B cell (primary cell): ENCODE measurements around the gene CACNA1D. TPM values are rescaled to one million over a fixed set of nuclear protein-coding genes. Genes with fewer than 3 reads are reported as not detected.

Experiments used
- ATAC-seq: fragments of 200-7000 bp; cut with Tn5 transposase; one replicate; pipeline ENCODE4 v1.10.0; 2021; ENCODE audit warnings: low read depth, mild to moderate bottlenecking, moderate number of reproducible peaks, moderate library complexity
- CTCF ChIA-PET: fragments of 350-600 bp; sonication (Branson Sonifier 250); formaldehyde crosslinking; loops from one replicate; lab custom pipeline; 2021; ENCODE audit warnings: antibody characterized with exemption, inconsistent platforms; lab: Charles Lee
- POLR2A ChIA-PET: fragments of 350-600 bp; sonication (Branson Sonifier 250); formaldehyde crosslinking; loops from one replicate; lab custom pipeline; 2021; ENCODE audit warnings: antibody characterized with exemption; lab: Charles Lee
- DNase-seq: peaks from one replicate; pipeline ENCODE4 v3.0.0; 2013
- H2AFZ ChIP-seq: 2 replicates; pipeline ENCODE4 v1.6.1; 2012; ENCODE audit warnings: mild to moderate bottlenecking, low read depth, low read length; ENCODE audit not compliant: insufficient read depth, poor library complexity, severe bottlenecking
- H3K27ac ChIP-seq, 2 donors: 1 replicate in 1 of 2; 2 replicates in 1 of 2; pipeline ENCODE4 v1.5.1; 2012 to 2013; ENCODE audit warnings: low read length in 2 of 2, mild to moderate bottlenecking in 2 of 2, moderate library complexity in 1 of 2
- H3K27me3 ChIP-seq, 4 experiments: fragments of 200-600 bp in 1 of 4; sonication (generic) in 1 of 4; replicated peaks in 1 of 4; 1 replicate in 2 of 4; 2 replicates in 2 of 4; pipeline versions ENCODE4 v1.6.1 to v1.7.0; 2013 to 2016; ENCODE audit warnings: low read length in 3 of 4, mild to moderate bottlenecking in 2 of 4, mixed read lengths in 1 of 4, moderate library complexity in 1 of 4; ENCODE audit not compliant: insufficient read depth in 4 of 4, control insufficient read depth in 3 of 4; ENCODE audit errors: control extremely low read depth in 1 of 4
- H3K36me3 ChIP-seq, 2 experiments: replicated peaks in 1 of 2; 1 replicate in 1 of 2; 2 replicates in 1 of 2; pipeline versions ENCODE4 v1.6.1 to v1.7.1; 2013; ENCODE audit warnings: low read length in 1 of 2; ENCODE audit not compliant: insufficient read depth in 2 of 2, control insufficient read depth in 1 of 2; ENCODE audit errors: control extremely low read depth in 1 of 2, extremely low read depth in 1 of 2
- H3K4me1 ChIP-seq, 2 donors: fragments of 200-600 bp in 1 of 2; sonication (generic) in 1 of 2; 1 replicate in 1 of 2; 2 replicates in 1 of 2; pipeline versions ENCODE4 v1.5.1 to v1.6.1; 2013 to 2017; ENCODE audit warnings: low read length in 2 of 2; ENCODE audit not compliant: control insufficient read depth in 2 of 2, insufficient read depth in 2 of 2
- H3K4me2 ChIP-seq: replicated peaks from 2 replicates; pipeline ENCODE3; 2012; ENCODE audit warnings: mild to moderate bottlenecking, low read depth, low read length; ENCODE audit not compliant: poor library complexity, severe bottlenecking
- H3K4me3 ChIP-seq, 5 experiments: fragments of 200-600 bp in 1 of 5; sonication (generic) in 1 of 5; 1 replicate in 3 of 5; 2 replicates in 2 of 5; pipeline versions ENCODE4 v1.5.1 to v1.7.0; 2011 to 2016; ENCODE audit warnings: low read length in 4 of 5, mild to moderate bottlenecking in 4 of 5, low read depth in 2 of 5, control low read depth in 1 of 5, moderate library complexity in 1 of 5; ENCODE audit not compliant: insufficient read depth in 1 of 5; ENCODE audit errors: control extremely low read depth in 1 of 5, extremely low read depth in 1 of 5
- H3K79me2 ChIP-seq: fragments of 200-600 bp; sonication (generic); one replicate; pipeline ENCODE4 v1.6.0; 2016; ENCODE audit warnings: low read length; ENCODE audit not compliant: control insufficient read depth, insufficient read depth
- H3K9ac ChIP-seq: fragments of 200-600 bp; sonication (generic); 2 replicates; pipeline ENCODE4 v1.6.1; 2017; ENCODE audit warnings: mild to moderate bottlenecking, low read length, moderate library complexity
- H3K9me3 ChIP-seq, 3 donors: one replicate each; pipeline versions ENCODE4 v1.6.1 to v1.7.1; 2013; ENCODE audit warnings: low read length in 2 of 3; ENCODE audit not compliant: control insufficient read depth in 2 of 3, insufficient read depth in 1 of 3; ENCODE audit errors: control extremely low read depth in 1 of 3
- H4K20me1 ChIP-seq: 2 replicates; pipeline ENCODE4 v1.6.0; 2012; ENCODE audit warnings: mild to moderate bottlenecking, low read length; ENCODE audit not compliant: insufficient read depth, control insufficient read depth, poor library complexity, severe bottlenecking
- H3K27ac Mint-ChIP-seq: one replicate; pipeline ENCODE4 v1.8.0; 2021; ENCODE audit warnings: mixed read lengths
- H3K27me3 Mint-ChIP-seq: one replicate; pipeline ENCODE4 v1.8.0; 2021; ENCODE audit warnings: mixed read lengths
- H3K4me1 Mint-ChIP-seq: one replicate; pipeline ENCODE4 v1.8.0; 2021; ENCODE audit warnings: mixed read lengths
- H3K4me3 Mint-ChIP-seq: one replicate; pipeline ENCODE4 v1.8.0; 2021; ENCODE audit warnings: mixed read lengths
- H3K9me3 Mint-ChIP-seq: one replicate; pipeline ENCODE4 v1.8.0; 2022; ENCODE audit warnings: mixed read lengths; ENCODE audit not compliant: insufficient read depth
- CTCF ChIP-seq: fragments of 200-600 bp; IDR thresholded peaks from one replicate; pipeline ENCODE4 v1.8.0; 2022; ENCODE audit warnings: antibody characterized with exemption, mild to moderate bottlenecking
- EZH2 ChIP-seq: IDR thresholded peaks from 2 replicates; pipeline ENCODE4 v1.6.1; 2012; ENCODE audit warnings: borderline replicate concordance, low read depth, mild to moderate bottlenecking, moderate library complexity, low read length; ENCODE audit not compliant: insufficient read depth, poor library complexity, severe bottlenecking
- WGBS: methylation state at CpG from one replicate; pipeline ENCODE4 v1.1.5; 2013; ENCODE audit warnings: missing lambda C conversion rate; ENCODE audit not compliant: insufficient coverage; 5-methylcytosine and 5-hydroxymethylcytosine counted together
- intact Hi-C: fragments of 100-400 bp; cut with micrococcal nuclease; formaldehyde crosslinking; loops from one replicate; pipeline ENCODE4 v1.10.0; 2022
- polyA plus RNA-seq: library from polyadenylated mRNA; depleted of rRNA; stranded (reverse); fragments of >200 nt; gene quantifications from 2 replicates; pipeline ENCODE4 v1.2.3, GENCODE V29; 2012
- total RNA-seq, 2 donors: library from RNA; stranded (reverse); fragments of 120-200 nt in 1 of 2; gene quantifications; 1 replicate in 1 of 2; 2 replicates in 1 of 2; pipeline versions ENCODE4 v1.2.3 to v1.2.4, GENCODE V29; 2013 to 2022

CACNA1D gene
- total and polyA plus RNA-seq, 2 donors (not counting 1 experiment from before 2014, with no cell fraction given) = 0.06 to 0.07 TPM

DNA sequence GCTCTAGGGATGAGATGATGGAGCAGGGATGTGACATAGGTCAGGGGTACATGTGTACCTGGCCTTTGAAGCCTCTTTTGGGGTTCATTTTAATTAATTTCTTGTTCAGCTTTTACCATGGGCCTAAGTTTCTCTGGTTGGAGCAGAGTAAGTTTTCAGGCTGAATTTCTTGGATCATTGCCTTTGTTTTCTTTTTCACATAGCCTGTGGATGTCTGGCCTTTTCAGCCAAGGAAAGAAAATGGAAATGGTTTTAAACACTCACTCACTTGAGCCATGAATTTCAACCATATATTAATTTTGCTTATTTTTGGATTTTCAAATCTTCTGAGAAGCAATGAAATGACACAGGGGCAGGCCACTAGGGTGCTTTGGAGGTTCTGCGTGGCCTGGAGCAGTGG is 30.2 kb downstream of the CACNA1D start:
- Histone ChIP-seq H3K27me3 (no peaks in the 10 kb centered on the region), H3K9me3 (no peaks in the 10 kb centered on the region), H4K20me1 (no peaks in the 10 kb centered on the region), H3K4me1 (no peaks in the 10 kb centered on the region), H3K79me2 (no peaks in the 10 kb centered on the region), H3K4me2 (no peak overlapping the region), H3K4me3 (no peak overlapping the region), H3K36me3 (no peaks in the 10 kb centered on the region), H3K9ac (no peak overlapping the region), H3K27ac (no peak overlapping the region), H2AFZ (no peak overlapping the region)
- H3K9me3 Mint-ChIP-seq = no peaks in the 10 kb centered on the region
- no peaks in the 10 kb centered on the region for H3K4me1 Mint-ChIP-seq
- WGBS = no CpG with 5 or more reads among the region's 1 CpG
- ChIA-PET CTCF (no interaction called here), POLR2A (no interaction called here)
- H3K4me3 Mint-ChIP-seq = no peak overlapping the region
- ATAC-seq (no peak), DNase-seq (no peak)
- H3K27ac Mint-ChIP-seq = no peak overlapping the region
- TF ChIP-seq EZH2 = no peak
- no peak for TF ChIP-seq CTCF
- peaks cover 33% of the 10 kb centered on the region for H3K27me3 Mint-ChIP-seq
- intact Hi-C loops = no loop called here

- Mint-ChIP-seq H3K27me3 (peaks cover 33% of the 10 kb centered on the region), H3K27ac (no peak overlapping the region), H3K4me1 (no peaks in the 10 kb centered on the region), H3K4me3 (no peak overlapping the region), H3K9me3 (no peaks in the 10 kb centered on the region)
- H3K9ac ChIP-seq = no peak overlapping the region
- 90% methylated on average over 11 of the region's 14 CpGs for WGBS
- POLR2A ChIA-PET = no interaction called here
- TF ChIP-seq CTCF = no peak
- DNase-seq (no peak), ATAC-seq (no peak)
- H3K27me3 ChIP-seq = no peaks in the 10 kb centered on the region
- H3K4me3 ChIP-seq = no peak overlapping the region
- no peaks in the 10 kb centered on the region for H4K20me1 ChIP-seq
- no peaks in the 10 kb centered on the region for H3K9me3 ChIP-seq
- H3K4me1 ChIP-seq = no peaks in the 10 kb centered on the region
- no peak overlapping the region for H3K27ac ChIP-seq
- CTCF ChIA-PET = no interaction called here
- H3K4me2 ChIP-seq = no peak overlapping the region
- intact Hi-C loops = no loop called here
- H3K36me3 ChIP-seq = no peaks in the 10 kb centered on the region
- H2AFZ ChIP-seq = no peak overlapping the region
- no peaks in the 10 kb centered on the region for H3K79me2 ChIP-seq
Observed at GRCh38 chr3:53525765-53526703, 31.6 kb downstream of the CACNA1D start.
